GM18907 (cell line): Measurements from ENCODE around the gene GEMIN2.
"Not testable (repeated sequence)": the region's sequence is repeated elsewhere in the genome, so short reads cannot be mapped to it uniquely, and the experiment has no call there.

Source experiments
- ATAC-seq: cut with Tn5 transposase; IDR thresholded peaks from one replicate; pipeline ENCODE4 v1.9.1; 2021; ENCODE audit warnings: mild to moderate bottlenecking, moderate library complexity; ENCODE audit not compliant: unreplicated experiment

The GEMIN2 gene, protein sequence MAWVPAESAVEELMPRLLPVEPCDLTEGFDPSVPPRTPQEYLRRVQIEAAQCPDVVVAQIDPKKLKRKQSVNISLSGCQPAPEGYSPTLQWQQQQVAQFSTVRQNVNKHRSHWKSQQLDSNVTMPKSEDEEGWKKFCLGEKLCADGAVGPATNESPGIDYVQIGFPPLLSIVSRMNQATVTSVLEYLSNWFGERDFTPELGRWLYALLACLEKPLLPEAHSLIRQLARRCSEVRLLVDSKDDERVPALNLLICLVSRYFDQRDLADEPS

DNA sequence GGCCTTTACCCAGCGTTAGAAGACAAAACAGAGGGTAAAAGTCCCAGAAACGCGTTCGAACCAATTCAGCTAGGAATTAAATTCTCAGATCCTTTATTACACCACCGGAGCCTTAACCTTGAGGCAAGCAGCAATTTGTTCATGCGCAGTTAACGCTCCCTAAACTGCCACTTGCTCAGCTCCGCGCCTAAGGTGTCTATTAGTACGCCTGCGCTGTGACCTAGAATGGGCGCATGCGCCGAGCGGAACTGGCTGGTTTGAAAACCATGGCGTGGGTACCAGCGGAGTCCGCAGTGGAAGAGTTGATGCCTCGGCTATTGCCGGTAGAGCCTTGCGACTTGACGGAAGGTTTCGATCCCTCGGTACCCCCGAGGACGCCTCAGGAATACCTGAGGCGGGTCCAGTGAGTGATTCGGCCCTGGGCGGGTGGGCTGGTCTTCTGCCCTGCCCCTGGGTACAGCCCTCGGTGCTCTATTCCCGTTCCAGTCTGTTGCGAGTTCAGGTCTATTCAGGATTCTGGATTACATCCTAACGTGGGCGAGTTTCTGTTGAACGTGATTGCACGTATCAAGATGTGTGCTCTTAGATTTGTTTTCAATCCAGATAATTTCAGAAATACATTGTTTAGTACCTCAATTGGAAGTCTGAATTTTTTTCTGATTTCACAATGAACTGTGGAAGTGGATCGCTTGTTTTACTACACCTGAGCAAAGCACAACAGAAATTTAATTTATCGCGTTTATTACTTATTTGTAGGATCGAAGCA is at the start of gene GEMIN2:
Gene GEMIN2, plus strand, starts transcription at position 251 of the 766 bp plus-strand sequence. Its CDS starts 16 bp downstream, at position 267.
- ATAC-seq: peak; percentile 93

DNA sequence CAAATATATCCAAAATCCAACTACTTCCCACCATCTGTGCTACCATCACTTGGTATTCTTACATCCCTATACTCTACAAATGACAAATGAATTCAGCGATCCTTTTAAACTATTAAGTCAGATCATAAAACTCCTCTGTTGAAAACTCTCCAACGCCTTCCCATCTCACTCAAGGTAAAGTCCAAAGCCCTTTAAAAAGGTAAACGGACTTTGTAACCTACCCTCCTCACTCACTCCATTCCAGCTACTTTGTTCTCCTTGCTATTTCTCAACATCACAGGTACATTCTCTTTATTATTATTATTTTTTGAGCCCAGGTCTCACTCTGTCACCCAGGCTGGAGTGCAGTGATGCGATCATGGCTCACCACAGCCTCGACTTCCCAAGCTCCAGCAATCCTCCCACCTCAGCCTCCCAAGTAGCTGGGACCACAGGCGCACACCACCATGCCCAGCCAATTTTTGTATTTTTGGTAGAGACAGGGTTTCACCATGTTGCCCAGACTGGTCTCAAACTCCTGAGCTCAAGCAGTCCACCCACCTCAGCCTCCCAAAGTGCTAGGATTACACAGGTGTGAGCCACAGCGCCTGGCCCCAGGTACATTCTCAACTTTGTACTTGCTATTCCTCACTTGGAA is 44.8 kb upstream of the GEMIN2 start:
- not testable (repeated sequence) for ATAC-seq

DNA sequence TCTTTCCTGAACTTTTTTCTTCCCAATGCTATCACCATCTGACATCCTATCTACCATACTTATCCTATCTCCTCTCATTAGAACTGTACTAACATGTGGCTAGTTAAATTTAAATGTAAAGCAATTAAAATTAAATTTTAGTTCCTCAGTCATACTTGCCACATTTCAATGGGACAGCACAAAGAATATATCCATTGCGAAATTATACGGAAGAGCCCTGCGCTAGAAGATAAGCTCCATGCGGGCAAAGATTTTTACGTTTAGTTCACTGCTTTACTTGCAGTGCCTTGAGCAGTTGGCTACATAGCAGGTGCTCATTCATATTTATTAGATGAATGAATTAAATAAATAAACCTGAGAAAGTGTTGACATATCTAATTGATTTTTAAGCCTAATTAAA is 44.2 kb upstream of the GEMIN2 start:
- no peak for ATAC-seq

DNA sequence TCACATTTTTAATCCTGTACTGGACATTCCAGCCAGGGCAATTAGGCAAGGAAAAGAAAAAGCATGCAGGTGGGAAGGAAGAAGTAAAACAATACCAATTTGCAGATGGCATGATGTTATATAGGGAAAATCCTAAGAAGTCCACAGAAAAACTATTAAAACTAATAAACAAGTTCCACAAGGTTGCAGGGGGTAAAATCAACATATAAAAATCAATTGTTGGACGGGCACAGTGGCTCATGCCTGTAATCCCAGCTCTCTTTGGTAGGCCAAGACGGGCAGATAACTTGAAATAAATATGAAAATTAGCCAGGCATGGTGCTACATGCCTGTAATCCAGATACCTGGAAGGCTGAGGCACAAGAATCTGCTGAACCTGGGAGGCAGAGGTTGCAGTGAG is 43.0 kb upstream of the GEMIN2 start:
- no peak for ATAC-seq

DNA sequence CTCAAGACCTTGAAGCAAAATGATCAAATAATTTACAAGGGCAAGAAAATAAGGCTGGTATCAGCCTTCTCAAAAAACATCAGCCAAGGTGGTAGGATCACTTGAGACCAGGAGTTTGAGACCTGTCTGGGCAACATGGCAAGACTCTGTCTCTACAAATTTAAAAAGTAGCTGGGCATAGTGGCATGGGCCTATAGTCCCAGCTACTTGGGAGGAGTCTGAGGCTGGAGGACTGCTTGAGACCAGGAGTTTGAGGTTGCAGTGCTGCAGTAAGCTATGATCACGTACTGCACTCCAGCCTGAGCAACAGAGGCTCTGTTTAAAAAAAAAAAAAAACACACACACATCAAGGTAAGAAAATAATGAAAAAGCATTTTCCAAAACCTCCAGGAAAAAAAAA is 33.2 kb upstream of the GEMIN2 start:
- no peak for ATAC-seq

DNA sequence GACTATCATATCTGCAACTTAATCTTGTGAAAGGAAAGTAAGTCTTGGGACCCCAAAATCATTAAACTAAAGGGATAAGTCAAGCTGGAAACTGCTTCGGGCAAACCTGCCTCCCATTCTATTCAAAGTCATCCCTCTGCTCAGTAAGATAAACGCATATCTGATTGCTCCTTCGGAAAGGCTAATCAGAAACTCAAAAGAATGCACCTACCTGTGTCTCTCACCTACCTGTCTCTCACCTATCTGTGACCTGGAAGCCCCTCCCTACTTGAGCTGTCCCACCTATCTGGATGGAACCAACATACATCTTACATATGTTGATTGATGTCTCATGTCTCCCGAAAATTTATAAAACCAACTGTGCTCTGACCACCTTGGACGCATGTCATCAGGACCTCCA is 31.0 kb upstream of the GEMIN2 start:
- no peak for ATAC-seq

DNA sequence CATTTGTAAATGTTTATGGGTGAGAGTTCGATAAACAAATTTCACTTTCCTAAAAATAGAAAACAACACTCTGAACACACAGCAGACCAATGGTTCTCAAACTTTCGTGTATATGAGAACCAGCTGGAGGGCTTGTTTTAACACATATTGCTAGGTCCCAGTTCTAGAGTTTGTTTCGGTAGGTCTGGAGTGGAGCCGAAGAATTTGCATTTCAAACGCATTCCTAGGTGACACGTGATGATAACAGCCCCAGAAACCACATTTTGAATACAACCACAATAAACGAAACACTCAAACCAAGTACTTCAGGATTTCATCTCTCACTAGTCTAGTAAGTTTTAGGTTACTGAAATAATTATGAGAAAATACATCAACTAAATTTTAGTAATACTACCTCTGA is 28.2 kb upstream of the GEMIN2 start:
- ATAC-seq: peak; percentile 59

DNA sequence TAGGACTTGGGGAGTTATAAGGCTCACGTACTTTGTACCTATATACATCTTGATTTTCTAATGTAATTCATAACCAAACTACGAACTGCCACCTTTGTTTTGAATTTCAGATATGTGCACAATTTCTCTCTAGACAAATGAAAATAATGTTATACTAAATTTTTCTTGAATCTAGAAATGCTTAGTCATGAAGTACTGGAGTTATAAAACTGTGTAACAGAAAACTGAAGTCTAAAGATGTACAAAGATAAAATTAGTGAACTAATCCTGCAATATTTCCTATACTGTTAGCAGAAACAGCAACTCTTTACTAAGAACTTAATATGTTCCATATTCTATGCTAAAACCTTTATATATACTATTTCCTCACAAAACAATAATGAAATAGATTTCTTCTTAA is 26.6 kb upstream of the GEMIN2 start:
- no peak for ATAC-seq

DNA sequence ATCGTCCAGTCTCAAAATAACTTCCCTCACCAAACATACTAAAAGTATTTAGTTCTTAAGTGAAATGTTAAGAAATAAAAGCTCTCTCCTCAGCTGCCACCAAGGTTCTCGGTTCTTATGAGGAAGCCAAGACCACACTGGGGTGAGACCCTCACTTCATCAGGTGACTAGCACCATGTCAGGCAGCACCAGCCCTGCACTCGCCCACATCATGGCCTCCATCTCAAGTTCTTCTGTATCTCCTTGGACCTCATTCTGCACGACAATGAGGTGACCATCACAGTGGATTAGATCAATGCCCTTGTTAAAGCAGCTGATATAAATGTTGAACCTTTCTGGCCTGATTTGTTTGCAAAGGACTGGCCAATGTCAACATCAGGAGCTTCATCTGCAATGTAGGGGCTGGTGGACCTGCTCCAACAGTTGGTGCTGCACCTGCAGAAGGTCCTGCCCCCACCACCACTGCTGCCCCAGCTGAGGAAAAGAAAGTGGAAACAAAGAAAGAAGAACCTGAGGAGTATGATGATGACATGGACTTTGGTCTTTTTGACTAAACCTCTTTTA is 23.5 kb upstream of the GEMIN2 start:
- ATAC-seq: no peak

DNA sequence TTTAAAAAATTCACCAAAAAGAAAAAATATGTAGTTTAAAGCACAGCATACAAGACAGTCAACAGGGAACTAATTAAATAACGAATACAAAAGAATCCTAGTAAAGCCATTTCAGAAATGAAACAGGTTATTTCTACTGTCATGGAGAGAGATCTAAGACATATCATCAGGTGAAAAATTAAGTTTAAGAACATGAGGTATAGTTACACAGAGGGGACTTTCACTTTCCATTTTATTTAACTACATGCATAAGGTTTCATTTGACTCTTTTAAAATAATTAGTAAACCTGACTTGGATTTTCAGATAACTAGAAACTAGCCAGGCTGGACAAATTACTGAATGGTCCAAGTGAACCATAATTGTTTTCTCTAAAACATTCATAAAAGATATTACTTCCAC is 22.4 kb upstream of the GEMIN2 start:
- ATAC-seq: no peak

DNA sequence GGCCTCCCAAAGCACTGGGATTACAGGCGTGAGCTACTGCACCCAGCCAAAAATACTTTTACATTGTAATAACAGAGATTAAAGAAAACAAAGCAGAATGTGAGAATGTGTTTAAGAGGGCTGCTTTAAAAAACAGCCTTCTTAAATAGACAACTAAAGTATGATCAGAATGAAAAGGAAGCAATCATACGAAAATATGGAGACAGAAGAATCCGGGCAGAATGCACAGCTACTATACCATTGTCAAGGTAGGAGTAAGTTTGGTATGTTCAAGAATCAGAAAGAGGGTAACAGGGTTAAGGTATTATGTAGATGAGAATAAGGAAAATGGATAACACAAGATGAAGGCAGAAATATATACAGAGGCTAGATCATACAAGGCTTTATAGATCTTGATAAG is 19.6 kb upstream of the GEMIN2 start:
- ATAC-seq: no peak

DNA sequence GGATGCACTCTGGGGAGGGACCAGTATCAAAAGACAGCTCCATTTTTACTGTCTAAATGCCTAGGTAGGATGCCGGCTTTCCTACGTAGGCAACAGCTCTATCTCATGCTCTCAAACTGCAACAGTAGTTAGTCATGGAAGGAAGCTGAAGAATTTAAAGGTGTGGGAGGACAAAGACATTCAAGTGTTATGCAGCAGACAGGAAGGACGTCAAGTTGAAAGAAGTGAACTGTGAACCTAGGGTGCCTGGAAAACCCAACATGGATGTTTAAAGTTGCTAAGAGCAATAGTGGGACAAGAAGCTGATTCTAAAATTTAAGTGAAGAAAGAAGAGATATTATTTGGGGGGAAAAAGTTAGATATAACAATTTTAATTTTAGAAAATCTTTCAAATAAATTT is 17.0 kb upstream of the GEMIN2 start:
- ATAC-seq: no peak

DNA sequence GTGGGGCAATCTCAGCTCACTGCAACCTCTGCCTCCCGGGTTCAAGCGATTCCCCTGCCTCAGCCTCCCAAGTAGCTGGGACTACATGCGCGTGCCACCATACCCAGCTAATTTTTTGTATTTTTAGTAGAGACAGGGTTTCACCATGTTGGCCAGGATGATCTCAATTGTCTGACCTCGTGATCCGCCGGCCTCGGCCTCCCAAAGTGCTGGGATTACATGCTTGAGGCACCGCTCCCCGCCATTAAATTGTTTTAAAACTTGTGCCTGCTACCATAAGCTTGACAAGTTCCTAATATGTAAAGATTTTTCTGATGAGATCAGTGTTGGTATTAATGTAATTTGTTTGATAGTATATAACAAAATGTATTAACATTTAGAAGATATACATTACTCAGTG is 14.9 kb upstream of the GEMIN2 start:
- not testable (repeated sequence) for ATAC-seq

DNA sequence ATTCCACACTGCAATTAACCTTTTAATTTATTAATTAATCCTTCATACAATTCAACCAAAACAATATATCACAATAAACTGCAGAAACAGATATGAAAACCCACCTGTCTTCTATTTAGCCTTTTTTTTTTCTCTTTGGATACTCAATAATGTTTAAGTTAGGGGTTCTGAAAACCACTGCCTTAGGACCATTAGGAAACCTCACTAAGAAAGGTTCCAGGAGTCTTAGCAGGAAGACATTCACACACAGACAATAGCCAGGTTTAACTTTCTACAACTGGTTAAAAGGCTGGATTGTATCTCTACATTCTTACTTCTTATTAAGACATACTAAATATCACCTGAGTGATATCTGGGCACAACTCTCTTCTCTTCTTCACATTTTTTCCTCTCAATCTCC is 14.4 kb upstream of the GEMIN2 start:
- ATAC-seq: no peak

DNA sequence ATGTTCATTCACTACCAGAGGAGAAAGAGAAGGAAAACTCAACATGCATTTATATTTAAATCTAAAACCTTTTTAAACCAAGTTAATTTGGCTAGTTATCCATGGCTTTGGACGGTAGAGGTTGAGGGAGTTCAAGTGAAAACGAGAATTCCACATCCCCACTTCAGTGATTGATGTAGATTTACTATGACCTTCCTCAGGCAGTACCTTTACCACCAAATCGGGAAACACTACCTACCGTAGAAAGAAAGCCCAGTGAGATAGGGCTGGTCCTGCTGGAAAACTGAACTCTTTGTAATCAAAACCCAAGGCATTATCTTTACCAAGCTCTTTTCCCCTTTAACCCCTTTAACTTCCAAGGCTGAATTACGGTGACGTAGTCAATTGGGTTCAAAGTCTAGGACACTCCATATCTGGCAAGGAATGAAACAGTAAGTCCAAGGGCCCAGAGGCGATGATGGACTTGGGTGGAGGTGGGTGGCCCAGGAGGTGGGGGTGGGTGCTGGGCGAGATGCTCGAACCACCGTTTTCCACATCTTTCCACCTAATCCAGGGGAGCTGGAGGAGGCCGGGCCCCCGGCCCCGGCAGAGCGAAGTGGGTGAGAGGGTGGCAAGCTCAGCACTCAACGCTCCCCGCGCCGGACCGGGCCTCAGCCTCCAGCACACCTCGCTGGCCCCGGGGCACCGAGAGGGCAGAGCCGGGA is 11.7 kb upstream of the GEMIN2 start:
- peak; percentile 2 for ATAC-seq

DNA sequence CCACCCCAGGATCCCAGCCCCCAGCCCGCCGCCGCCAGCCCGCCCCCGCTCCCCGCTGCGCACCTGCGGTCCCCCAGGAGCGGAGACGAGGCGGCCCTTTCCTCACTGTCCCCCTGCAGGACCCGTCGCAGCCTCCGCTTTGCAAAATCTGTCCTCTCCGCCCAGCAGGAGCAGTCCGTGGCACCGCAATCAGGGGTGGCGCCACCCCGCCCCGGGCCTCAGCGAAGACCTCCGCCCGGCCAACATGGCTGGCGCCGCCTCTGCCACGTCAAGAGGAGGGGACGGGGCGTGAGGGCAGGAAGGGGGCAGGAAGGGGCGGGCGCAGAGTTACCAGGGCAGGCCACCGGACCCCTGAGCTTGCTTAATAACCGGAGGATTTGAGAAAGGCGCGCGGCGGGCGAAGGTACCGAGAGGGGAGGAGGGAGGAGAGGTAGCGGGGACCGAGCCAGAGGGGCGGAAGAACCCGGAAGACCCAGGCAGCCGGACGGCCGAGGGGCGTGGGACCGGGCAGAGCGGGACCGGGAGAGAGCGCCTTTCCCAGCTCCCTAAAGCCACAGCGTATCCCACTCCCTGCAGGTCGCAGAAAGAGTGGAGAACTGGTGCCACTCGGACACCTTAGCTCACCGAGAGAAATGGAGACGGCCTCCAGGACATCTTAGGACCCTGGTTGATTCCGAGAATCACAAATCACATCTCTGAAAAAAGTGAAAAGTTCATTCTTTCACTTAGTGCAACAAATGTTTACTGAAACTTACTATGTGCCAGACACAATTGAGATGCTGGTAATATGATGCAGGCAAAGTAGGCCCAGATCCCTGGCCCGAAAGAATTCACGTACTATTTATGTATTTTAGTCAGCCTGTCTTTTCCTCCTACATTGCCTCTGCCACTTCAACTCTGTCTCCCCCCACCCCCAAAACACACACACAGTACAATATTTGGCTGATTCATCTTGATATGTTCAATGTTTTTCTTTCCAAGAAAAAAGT is 10.9 kb upstream of the GEMIN2 start, which contains the start of gene SEC23A:
Gene SEC23A, minus strand, starts transcription at position 267 of the 989 bp plus-strand sequence. CDS start 7,117 bp downstream, outside the sequence.
- ATAC-seq: peak; percentile 97

DNA sequence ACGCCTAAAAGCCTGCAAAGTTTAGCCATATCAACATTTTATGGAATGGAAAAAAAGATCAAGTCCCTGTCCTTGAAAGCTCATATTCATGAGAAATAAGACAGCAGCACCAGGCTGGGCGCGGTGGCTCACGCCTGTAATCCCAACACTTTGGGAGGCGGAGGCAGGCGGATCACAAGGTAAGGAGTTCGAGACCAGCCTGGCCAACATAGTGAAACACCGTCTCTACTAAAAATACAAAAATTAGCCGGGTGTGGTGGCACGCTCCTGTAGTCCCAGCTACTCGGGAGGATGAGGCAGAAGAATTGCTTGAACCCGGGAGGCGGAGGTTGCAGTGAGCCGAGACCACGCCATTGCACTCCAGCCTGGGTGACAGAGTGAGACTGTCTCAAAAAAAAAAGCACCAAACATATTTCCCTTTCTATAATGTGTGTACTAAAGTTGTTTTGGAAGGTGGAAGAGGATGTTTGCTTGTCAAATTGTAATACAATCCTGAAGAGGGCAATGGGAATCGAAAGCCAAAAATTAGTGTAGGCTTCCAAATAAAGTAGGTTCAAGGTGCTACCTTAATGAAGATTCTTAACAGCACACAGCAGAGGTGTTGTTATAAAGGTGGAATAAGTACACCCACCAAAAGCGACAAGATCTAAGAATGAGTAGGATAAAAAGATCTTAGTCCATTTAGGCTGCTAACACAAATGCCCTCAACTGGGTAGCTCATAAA is 9.9 kb upstream of the GEMIN2 start:
- not testable (repeated sequence) for ATAC-seq

DNA sequence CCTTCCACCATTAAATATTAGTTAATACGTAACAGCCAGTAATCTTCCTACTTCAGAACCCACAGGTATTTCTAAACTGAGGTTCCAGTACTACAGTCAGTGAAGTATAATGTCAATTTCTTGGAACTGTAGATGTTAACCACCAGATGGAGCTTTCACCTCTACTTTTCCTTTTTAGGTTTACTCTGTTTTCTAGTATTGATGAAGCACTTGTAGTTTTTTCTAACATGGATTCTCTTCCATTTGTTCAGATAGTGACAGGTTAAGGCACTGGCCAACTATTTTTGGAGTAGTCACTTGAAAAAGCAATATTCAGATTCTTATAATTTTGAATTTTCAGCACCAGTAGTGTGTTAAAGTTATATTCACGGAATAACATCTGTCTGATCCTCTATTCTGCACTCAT is 6.5 kb upstream of the GEMIN2 start:
- peak; percentile 28 for ATAC-seq

DNA sequence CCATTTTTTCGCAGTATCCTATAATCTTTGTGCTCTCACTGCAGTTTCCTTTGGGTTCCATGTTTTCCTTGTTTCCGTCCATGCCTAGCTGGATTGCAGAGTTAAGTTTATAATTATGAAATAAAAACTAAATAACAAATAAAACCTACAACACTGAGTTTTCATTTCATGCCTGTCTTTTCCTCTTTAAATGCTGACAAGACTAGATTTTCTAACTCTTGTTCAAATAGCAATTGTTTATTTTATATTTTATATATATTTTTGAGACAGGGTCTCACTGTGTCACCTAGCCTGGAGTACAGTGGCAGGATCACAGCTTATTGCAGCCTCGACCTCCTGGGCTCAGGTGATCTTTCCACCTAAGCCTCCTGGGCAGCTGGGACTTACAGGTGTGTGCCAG is 5.3 kb upstream of the GEMIN2 start:
- ATAC-seq: no peak
